Fibroblast of lung (primary cell): ENCODE results near the gene DPYSL4.

Experiments used
- EZH2 ChIP-seq: IDR thresholded peaks from 2 replicates; pipeline ENCODE4 v1.5.1; 2012; ENCODE audit warnings: low read length, control low read depth, mild to moderate bottlenecking; ENCODE audit errors: missing control alignments
- TF ChIP-seq, protein P1 (sequence below), 2 donors: IDR thresholded peaks in 1 of 2; conservative IDR thresholded peaks in 1 of 2; 1 replicate in 1 of 2; 2 replicates in 1 of 2; pipeline ENCODE4 v1.5.1; 2011 to 2012; ENCODE audit warnings: low read length in 2 of 2, control low read depth in 1 of 2, inconsistent platforms in 1 of 2, low read depth in 1 of 2, mild to moderate bottlenecking in 1 of 2

DNA sequence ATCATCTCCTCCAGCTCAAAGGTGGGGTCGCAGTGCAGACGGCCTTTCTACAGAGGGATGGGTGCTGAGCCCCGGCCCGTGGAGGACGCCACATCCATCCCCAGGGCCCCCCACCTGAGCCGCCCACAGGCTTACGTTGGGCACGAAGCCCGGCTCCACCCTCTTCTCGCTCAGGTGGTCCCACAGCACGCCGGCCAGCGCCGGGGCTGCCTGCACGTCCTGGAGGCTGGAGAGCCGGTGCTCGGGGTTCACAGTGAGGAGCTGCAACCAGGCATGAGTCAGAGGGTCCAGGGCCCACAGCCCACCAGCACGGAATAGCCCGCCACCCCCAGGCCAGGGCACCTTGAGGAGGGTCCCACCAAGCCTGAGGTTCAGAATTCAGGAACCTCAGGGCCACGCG lies 36.0 kb downstream of the DPYSL4 start:
- TF ChIP-seq, protein P1, sequence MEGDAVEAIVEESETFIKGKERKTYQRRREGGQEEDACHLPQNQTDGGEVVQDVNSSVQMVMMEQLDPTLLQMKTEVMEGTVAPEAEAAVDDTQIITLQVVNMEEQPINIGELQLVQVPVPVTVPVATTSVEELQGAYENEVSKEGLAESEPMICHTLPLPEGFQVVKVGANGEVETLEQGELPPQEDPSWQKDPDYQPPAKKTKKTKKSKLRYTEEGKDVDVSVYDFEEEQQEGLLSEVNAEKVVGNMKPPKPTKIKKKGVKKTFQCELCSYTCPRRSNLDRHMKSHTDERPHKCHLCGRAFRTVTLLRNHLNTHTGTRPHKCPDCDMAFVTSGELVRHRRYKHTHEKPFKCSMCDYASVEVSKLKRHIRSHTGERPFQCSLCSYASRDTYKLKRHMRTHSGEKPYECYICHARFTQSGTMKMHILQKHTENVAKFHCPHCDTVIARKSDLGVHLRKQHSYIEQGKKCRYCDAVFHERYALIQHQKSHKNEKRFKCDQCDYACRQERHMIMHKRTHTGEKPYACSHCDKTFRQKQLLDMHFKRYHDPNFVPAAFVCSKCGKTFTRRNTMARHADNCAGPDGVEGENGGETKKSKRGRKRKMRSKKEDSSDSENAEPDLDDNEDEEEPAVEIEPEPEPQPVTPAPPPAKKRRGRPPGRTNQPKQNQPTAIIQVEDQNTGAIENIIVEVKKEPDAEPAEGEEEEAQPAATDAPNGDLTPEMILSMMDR (conservative IDR thresholded peaks at IDR 0.05 in 1 of 2, IDR thresholded peaks at IDR 0.05 in 1 of 2; ENCODE audit: low read depth in 1 of 2, low read length in 2 of 2), result no peak
- no peak for TF ChIP-seq EZH2
